GM13976 (cell line): ENCODE results near the gene DNAH8.
A peak's percentile ranks its signal among the peaks of the same experiment; 100 is the strongest.

Experiments used
- DNase-seq: peaks from one replicate; pipeline ENCODE4 v3.0.0; 2012; ENCODE audit warnings: low spot score
- CTCF ChIP-seq: IDR thresholded peaks from 2 replicates; pipeline ENCODE4 v1.5.1; 2012; ENCODE audit warnings: borderline replicate concordance, mild to moderate bottlenecking; ENCODE audit not compliant: insufficient read depth; ENCODE audit errors: extremely low read depth, missing control alignments, control extremely low read depth
- in situ Hi-C: fragments of 300-500 bp; cut with MboI; formaldehyde crosslinking; loops from one replicate; pipeline ENCODE4 v1.12.0; 2022; ENCODE audit warnings: low sequenced_read_pairs, mixed read lengths, inconsistent platforms; ENCODE audit not compliant: unreplicated experiment

The DNAH8 gene

GRCh38 chr6:38687043-38687353, 28.1 kb upstream of the DNAH8 start:
- in situ Hi-C loops: no loop called here
- no peak for DNase-seq
- TF ChIP-seq CTCF: no peak

GRCh38 chr6:38687549-38687948, 27.6 kb upstream of the DNAH8 start:
- in situ Hi-C loops: no loop called here
- TF ChIP-seq CTCF: no peak
- no peak for DNase-seq

GRCh38 chr6:38688579-38689087, 26.5 kb upstream of the DNAH8 start:
- peak; percentile 47 for DNase-seq
- in situ Hi-C loops: no loop called here

GRCh38 chr6:38695227-38695900, 19.7 kb upstream of the DNAH8 start:
- in situ Hi-C loops: no loop called here
- DNase-seq: no peak
- no peak for TF ChIP-seq CTCF

More at GRCh38 chr6:38688579-38689087, 26.5 kb upstream of the DNAH8 start:
- no peak for TF ChIP-seq CTCF

- TF ChIP-seq CTCF: no peak
- DNase-seq: no peak
- in situ Hi-C loops: no loop called here
These were observed 19.2 kb upstream of the DNAH8 start for GRCh38 chr6:38695933-38696332.

- in situ Hi-C loops: no loop called here
- no peak for DNase-seq
- TF ChIP-seq CTCF: no peak
These were observed 18.8 kb upstream of the DNAH8 start for GRCh38 chr6:38696345-38696744.
